Neural cell (in vitro differentiated cells): ENCODE results near the gene LY6G6F. TPM values are rescaled to one million over a fixed set of nuclear protein-coding genes. Genes with fewer than 3 reads are reported as not detected.

Experiments
- H2AFZ ChIP-seq: fragments of 200-600, 300-800 bp; sonication (generic), shearing (Covaris generic); 2 replicates; pipeline ENCODE4 v1.6.0; 2014; ENCODE audit warnings: low read depth, mild to moderate bottlenecking, antibody characterized with exemption, low read length, moderate library complexity
- H3F3A ChIP-seq: fragments of 200-600 bp; shearing (Covaris generic); 2 replicates; pipeline ENCODE4 v1.6.1; 2016; ENCODE audit warnings: mild to moderate bottlenecking, moderate library complexity, mixed read lengths, antibody characterized with exemption, low read length; ENCODE audit not compliant: insufficient read depth, poor library complexity, severe bottlenecking
- H3K27ac ChIP-seq: fragments of 200-600, 300-800 bp; sonication (generic), shearing (Covaris generic); 2 replicates; pipeline ENCODE4 v1.5.1; 2014; ENCODE audit warnings: mild to moderate bottlenecking, low read length, moderate library complexity
- H3K27me3 ChIP-seq: fragments of 300-800, 200-600 bp; sonication (generic), shearing (Covaris generic); 2 replicates; pipeline ENCODE4 v1.6.0; 2014; ENCODE audit warnings: mild to moderate bottlenecking, low read depth, low read length, moderate library complexity; ENCODE audit not compliant: insufficient read depth
- H3K36me3 ChIP-seq: fragments of 300-800, 200-600 bp; sonication (generic), shearing (Covaris generic); 2 replicates; pipeline ENCODE4 v1.5.1; 2014; ENCODE audit warnings: mild to moderate bottlenecking, antibody characterized with exemption, low read length, moderate library complexity; ENCODE audit not compliant: insufficient read depth
- H3K4me2 ChIP-seq: fragments of 300-800, 200-600 bp; sonication (generic), shearing (Covaris generic); 2 replicates; pipeline ENCODE4 v1.6.0; 2014; ENCODE audit warnings: mild to moderate bottlenecking, low read length
- H3K4me3 ChIP-seq: fragments of 300-800, 200-600 bp; sonication (generic), shearing (Covaris generic); 2 replicates; pipeline ENCODE4 v1.5.1; 2014; ENCODE audit warnings: mild to moderate bottlenecking, low read length, moderate library complexity
- H3K79me2 ChIP-seq: fragments of 200-600 bp; shearing (Covaris generic); replicated peaks from 2 replicates; pipeline ENCODE4 v1.6.0; 2014; ENCODE audit warnings: mild to moderate bottlenecking, low read length, moderate library complexity; ENCODE audit not compliant: insufficient read depth
- H3K9ac ChIP-seq: fragments of 300-800, 200-600 bp; sonication (generic), shearing (Covaris generic); 2 replicates; pipeline ENCODE4 v1.6.1; 2016; ENCODE audit warnings: mild to moderate bottlenecking, low read length, mixed read lengths
- H3K9me2 ChIP-seq: fragments of 200-600 bp; shearing (Covaris generic); 2 replicates; pipeline ENCODE4 v1.6.1; 2016; ENCODE audit warnings: mild to moderate bottlenecking, low read length, mixed read lengths; ENCODE audit not compliant: insufficient read depth
- H3K9me3 ChIP-seq: fragments of 200-600, 300-800 bp; sonication (generic), shearing (Covaris generic); 2 replicates; pipeline ENCODE4 v1.6.1; 2016; ENCODE audit warnings: mild to moderate bottlenecking, mixed run types, low read length, moderate library complexity, mixed read lengths
- H4K20me1 ChIP-seq: fragments of 200-600 bp; shearing (Covaris generic); 2 replicates; pipeline ENCODE4 v1.6.1; 2016; ENCODE audit warnings: mild to moderate bottlenecking, mixed run types; ENCODE audit not compliant: insufficient read depth
- EP300 ChIP-seq: fragments of 450-650 bp; conservative IDR thresholded peaks from 2 replicates; pipeline ENCODE4 v1.6.1; 2014; ENCODE audit warnings: antibody characterized with exemption, mild to moderate bottlenecking, moderate library complexity; ENCODE audit not compliant: poor library complexity, severe bottlenecking
- EZH2 ChIP-seq: fragments of 200-600, 300-800 bp; shearing (Covaris generic), sonication (generic); IDR thresholded peaks from 2 replicates; pipeline ENCODE4 v1.6.1; 2014; ENCODE audit warnings: antibody characterized with exemption, low read length, borderline replicate concordance, mild to moderate bottlenecking; ENCODE audit not compliant: insufficient read depth, poor library complexity, severe bottlenecking
- MXI1 ChIP-seq: fragments of 450-650 bp; conservative IDR thresholded peaks from 2 replicates; pipeline ENCODE4 v1.6.1; 2014; ENCODE audit warnings: antibody characterized with exemption, mild to moderate bottlenecking; ENCODE audit not compliant: poor library complexity, severe bottlenecking
- POLR2AphosphoS5 ChIP-seq: IDR thresholded peaks from 2 replicates; pipeline ENCODE4 v1.6.1; 2012
- RAD21 ChIP-seq: fragments of 450-650 bp; conservative IDR thresholded peaks from 2 replicates; pipeline ENCODE4 v1.6.1; 2014; ENCODE audit warnings: antibody characterized with exemption, mild to moderate bottlenecking, moderate library complexity
- SMC3 ChIP-seq: fragments of 450-650 bp; conservative IDR thresholded peaks from 2 replicates; pipeline ENCODE4 v1.6.1; 2014; ENCODE audit warnings: antibody characterized with exemption, mild to moderate bottlenecking, moderate library complexity; ENCODE audit not compliant: poor library complexity
- TAF1 ChIP-seq: IDR thresholded peaks from 2 replicates; pipeline ENCODE4 v1.6.1; 2012; ENCODE audit warnings: low read depth
- polyA plus RNA-seq: library from polyadenylated mRNA; depleted of rRNA; stranded (reverse); fragments of >200 nt; gene quantifications from 2 replicates; pipeline ENCODE4 v1.2.3, GENCODE V29; 2014
- TF ChIP-seq, protein P1 (sequence below): IDR thresholded peaks from 2 replicates; pipeline ENCODE4 v1.6.1; 2012; ENCODE audit warnings: borderline replicate concordance
- TF ChIP-seq, protein P2 (sequence below): fragments of 450-650 bp; IDR thresholded peaks from 2 replicates; pipeline ENCODE4 v1.5.1; 2014; ENCODE audit warnings: antibody characterized with exemption, mild to moderate bottlenecking, moderate library complexity; ENCODE audit not compliant: poor library complexity, severe bottlenecking

Gene LY6G6F
- polyA plus RNA-seq, 1 donor from 2014 or later: not detected

DNA sequence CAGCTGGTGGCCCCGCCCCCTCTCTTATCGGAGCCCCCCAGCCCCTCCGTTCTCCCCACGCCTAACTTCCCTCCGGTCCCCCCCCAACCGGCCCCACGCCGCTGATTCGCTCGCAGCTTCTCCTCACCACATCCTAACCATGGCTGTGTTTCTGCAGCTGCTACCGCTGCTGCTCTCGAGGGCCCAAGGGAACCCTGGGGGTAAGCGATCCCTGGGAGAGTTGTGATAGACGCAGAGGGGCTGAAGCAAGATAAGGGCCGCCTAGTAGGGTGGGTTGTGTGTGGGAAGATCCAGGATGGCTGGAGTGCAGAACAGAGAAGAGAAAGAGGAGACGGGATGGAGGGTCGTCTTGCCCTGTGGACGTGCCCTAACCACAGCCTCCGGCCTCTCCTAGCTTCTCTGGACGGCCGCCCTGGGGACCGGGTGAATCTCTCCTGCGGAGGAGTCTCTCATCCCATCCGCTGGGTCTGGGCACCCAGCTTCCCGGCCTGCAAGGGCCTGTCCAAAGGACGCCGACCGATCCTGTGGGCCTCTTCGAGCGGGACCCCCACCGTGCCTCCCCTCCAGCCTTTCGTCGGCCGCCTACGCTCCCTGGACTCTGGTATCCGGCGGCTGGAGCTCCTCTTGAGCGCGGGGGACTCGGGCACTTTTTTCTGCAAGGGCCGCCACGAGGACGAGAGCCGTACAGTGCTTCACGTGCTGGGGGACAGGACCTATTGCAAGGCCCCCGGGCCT lies 16.7 kb downstream of the LY6G6F start, which contains the start of gene MPIG6B:
Gene MPIG6B, plus strand, starts transcription at position 129 of the 735 bp plus-strand sequence. Its CDS starts 11 bp downstream, at position 140.
- H3K9ac ChIP-seq: no peak within 1 kb of the TSS
- H3K4me3 ChIP-seq: no peak within 1 kb of the TSS
- H3F3A ChIP-seq: no peaks in the 10 kb centered on the region
- H3K9me2 ChIP-seq: no peaks in the 10 kb centered on the region
- no peak within 1 kb of the TSS for H3K4me2 ChIP-seq
- TF ChIP-seq POLR2AphosphoS5: no peak
- TF ChIP-seq, protein P1, sequence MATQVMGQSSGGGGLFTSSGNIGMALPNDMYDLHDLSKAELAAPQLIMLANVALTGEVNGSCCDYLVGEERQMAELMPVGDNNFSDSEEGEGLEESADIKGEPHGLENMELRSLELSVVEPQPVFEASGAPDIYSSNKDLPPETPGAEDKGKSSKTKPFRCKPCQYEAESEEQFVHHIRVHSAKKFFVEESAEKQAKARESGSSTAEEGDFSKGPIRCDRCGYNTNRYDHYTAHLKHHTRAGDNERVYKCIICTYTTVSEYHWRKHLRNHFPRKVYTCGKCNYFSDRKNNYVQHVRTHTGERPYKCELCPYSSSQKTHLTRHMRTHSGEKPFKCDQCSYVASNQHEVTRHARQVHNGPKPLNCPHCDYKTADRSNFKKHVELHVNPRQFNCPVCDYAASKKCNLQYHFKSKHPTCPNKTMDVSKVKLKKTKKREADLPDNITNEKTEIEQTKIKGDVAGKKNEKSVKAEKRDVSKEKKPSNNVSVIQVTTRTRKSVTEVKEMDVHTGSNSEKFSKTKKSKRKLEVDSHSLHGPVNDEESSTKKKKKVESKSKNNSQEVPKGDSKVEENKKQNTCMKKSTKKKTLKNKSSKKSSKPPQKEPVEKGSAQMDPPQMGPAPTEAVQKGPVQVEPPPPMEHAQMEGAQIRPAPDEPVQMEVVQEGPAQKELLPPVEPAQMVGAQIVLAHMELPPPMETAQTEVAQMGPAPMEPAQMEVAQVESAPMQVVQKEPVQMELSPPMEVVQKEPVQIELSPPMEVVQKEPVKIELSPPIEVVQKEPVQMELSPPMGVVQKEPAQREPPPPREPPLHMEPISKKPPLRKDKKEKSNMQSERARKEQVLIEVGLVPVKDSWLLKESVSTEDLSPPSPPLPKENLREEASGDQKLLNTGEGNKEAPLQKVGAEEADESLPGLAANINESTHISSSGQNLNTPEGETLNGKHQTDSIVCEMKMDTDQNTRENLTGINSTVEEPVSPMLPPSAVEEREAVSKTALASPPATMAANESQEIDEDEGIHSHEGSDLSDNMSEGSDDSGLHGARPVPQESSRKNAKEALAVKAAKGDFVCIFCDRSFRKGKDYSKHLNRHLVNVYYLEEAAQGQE: no peak
- TF ChIP-seq SMC3: no peak
- TF ChIP-seq, protein P2, sequence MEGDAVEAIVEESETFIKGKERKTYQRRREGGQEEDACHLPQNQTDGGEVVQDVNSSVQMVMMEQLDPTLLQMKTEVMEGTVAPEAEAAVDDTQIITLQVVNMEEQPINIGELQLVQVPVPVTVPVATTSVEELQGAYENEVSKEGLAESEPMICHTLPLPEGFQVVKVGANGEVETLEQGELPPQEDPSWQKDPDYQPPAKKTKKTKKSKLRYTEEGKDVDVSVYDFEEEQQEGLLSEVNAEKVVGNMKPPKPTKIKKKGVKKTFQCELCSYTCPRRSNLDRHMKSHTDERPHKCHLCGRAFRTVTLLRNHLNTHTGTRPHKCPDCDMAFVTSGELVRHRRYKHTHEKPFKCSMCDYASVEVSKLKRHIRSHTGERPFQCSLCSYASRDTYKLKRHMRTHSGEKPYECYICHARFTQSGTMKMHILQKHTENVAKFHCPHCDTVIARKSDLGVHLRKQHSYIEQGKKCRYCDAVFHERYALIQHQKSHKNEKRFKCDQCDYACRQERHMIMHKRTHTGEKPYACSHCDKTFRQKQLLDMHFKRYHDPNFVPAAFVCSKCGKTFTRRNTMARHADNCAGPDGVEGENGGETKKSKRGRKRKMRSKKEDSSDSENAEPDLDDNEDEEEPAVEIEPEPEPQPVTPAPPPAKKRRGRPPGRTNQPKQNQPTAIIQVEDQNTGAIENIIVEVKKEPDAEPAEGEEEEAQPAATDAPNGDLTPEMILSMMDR: no peak
- no peak for TF ChIP-seq TAF1
- TF ChIP-seq MXI1: no peak
- no peak for TF ChIP-seq EZH2
- TF ChIP-seq RAD21: no peak
- TF ChIP-seq EP300: no peak
- H3K79me2 ChIP-seq: no peaks in the 10 kb centered on the region
- H3K9me3 ChIP-seq: no peaks in the 10 kb centered on the region
- H4K20me1 ChIP-seq: no peaks in the 10 kb centered on the region
- no peak within 1 kb of the TSS for H3K27ac ChIP-seq
- H2AFZ ChIP-seq: no peak within 1 kb of the TSS
- no peaks in the 10 kb centered on the region for H3K27me3 ChIP-seq
- H3K36me3 ChIP-seq: no peaks in the 10 kb centered on the region

DNA sequence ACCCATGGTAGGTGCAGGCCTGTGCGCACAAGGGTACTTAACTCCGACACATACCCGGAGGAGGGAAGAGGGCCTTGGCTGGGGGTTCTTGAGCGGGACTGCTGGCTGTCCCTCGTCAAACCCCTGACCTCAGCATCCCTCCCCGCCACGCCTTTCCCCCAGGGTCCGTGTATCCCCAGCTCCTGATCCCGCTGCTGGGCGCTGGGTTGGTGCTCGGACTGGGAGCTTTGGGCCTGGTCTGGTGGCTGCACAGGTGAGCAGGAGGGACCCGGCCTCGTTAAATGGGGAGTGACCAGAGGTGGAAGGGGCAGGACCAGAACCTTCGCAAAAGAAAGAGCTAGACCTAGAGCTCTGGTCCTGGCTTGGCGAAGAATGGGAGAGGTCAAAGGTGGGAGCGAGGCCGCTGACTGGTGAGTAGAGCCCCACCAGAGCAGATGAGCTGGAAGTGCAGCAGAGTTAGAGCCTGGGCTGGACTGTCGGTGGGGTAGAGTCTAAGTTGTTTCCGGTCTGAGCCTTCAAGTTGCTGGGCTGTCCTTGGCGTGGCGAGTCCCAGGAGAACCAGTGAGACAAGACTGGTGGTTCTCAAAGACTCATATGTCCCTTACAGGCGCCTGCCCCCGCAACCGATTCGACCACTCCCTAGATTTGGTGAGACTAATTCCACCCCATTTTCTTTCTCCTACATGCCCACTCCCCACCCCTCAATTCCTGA lies 17.5 kb downstream of the LY6G6F start:
- no peaks in the 10 kb centered on the region for H3K9me3 ChIP-seq
- no peak overlapping the region for H3K9ac ChIP-seq
- no peak for TF ChIP-seq MXI1
- TF ChIP-seq EZH2: no peak
- TF ChIP-seq SMC3: no peak
- no peak for TF ChIP-seq TAF1
- TF ChIP-seq POLR2AphosphoS5: no peak
- TF ChIP-seq, protein P1: no peak
- TF ChIP-seq RAD21: no peak
- TF ChIP-seq EP300: no peak
- TF ChIP-seq, protein P2: no peak
- H3K9me2 ChIP-seq: no peaks in the 10 kb centered on the region
- no peak overlapping the region for H3K27ac ChIP-seq
- no peaks in the 10 kb centered on the region for H3F3A ChIP-seq
- no peaks in the 10 kb centered on the region for H3K36me3 ChIP-seq
- H3K4me3 ChIP-seq: no peak overlapping the region
- H3K27me3 ChIP-seq: no peaks in the 10 kb centered on the region
- no peaks in the 10 kb centered on the region for H4K20me1 ChIP-seq
- no peak overlapping the region for H2AFZ ChIP-seq
- H3K4me2 ChIP-seq: no peak overlapping the region
- peaks cover 6% of the 10 kb centered on the region for H3K79me2 ChIP-seq
